Spleen (tissue), 11 donors: ENCODE data around the gene DMXL1. TPM values are rescaled to one million over a fixed set of nuclear protein-coding genes. Genes with fewer than 3 reads are reported as not detected.
A peak's percentile ranks its signal among the peaks of the same experiment; 100 is the strongest.

ENCODE experiments used
- DNase-seq: peaks from one replicate; pipeline ENCODE4 v3.0.0-alpha.2; 2020
- H3K27ac ChIP-seq, 8 donors: fragments of 200-600 bp; sonication (generic) in 7 of 8; 1 replicate in 4 of 8; 2 replicates in 4 of 8; pipeline versions ENCODE4 v1.5.0 to v1.8.0; 2016 to 2021; ENCODE audit warnings: inconsistent platforms in 4 of 8, mild to moderate bottlenecking in 4 of 8, moderate library complexity in 1 of 8
- H3K27me3 ChIP-seq, 7 donors: fragments of 200-600 bp; sonication (generic) in 6 of 7; replicated peaks in 1 of 7; 1 replicate in 4 of 7; 2 replicates in 3 of 7; pipeline versions ENCODE4 v1.5.0 to v1.8.0; 2016 to 2021; ENCODE audit warnings: inconsistent platforms in 3 of 7, mild to moderate bottlenecking in 1 of 7
- H3K36me3 ChIP-seq, 6 donors: fragments of 200-600 bp; sonication (generic) in 5 of 6; 1 replicate in 4 of 6; 2 replicates in 2 of 6; pipeline versions ENCODE4 v1.5.0 to v1.8.0; 2016 to 2021; ENCODE audit warnings: inconsistent platforms in 2 of 6
- H3K4me1 ChIP-seq, 6 donors: fragments of 200-600 bp; sonication (generic) in 5 of 6; 1 replicate in 3 of 6; 2 replicates in 3 of 6; pipeline versions ENCODE4 v1.5.0 to v1.8.0; 2016 to 2021; ENCODE audit warnings: inconsistent platforms in 3 of 6
- H3K4me3 ChIP-seq, 8 donors: fragments of 200-600 bp; sonication (generic) in 7 of 8; 1 replicate in 4 of 8; 2 replicates in 4 of 8; pipeline versions ENCODE4 v1.5.0 to v1.8.0; 2016 to 2021; ENCODE audit warnings: inconsistent platforms in 4 of 8, mild to moderate bottlenecking in 4 of 8, moderate library complexity in 2 of 8
- H3K9me3 ChIP-seq, 8 donors: fragments of 200-600 bp; sonication (generic) in 7 of 8; 1 replicate in 4 of 8; 2 replicates in 4 of 8; pipeline versions ENCODE4 v1.5.0 to v1.8.0; 2016 to 2021; ENCODE audit warnings: inconsistent platforms in 4 of 8
- CTCF ChIP-seq, 11 experiments: fragments of 200-600 bp in 7 of 11; fragments of 450-650 bp in 4 of 11; sonication (generic) in 4 of 11; IDR thresholded peaks in 8 of 11; conservative IDR thresholded peaks in 3 of 11; 1 replicate in 7 of 11; 2 replicates in 4 of 11; pipeline versions ENCODE4 v1.4.0 to v1.8.0; 2016 to 2021; ENCODE audit warnings: antibody characterized with exemption in 11 of 11, inconsistent platforms in 4 of 11, mild to moderate bottlenecking in 1 of 11
- POLR2A ChIP-seq, 3 donors: fragments of 450-650 bp; IDR thresholded peaks; one replicate each; pipeline ENCODE4 v1.5.1; 2017; ENCODE audit warnings: antibody characterized with exemption in 3 of 3, mild to moderate bottlenecking in 1 of 3
- POLR2AphosphoS5 ChIP-seq, 3 donors: sonication (generic); formaldehyde crosslinking; IDR thresholded peaks; one replicate each; pipeline ENCODE4 v1.5.1; 2017; ENCODE audit warnings: antibody characterized with exemption in 3 of 3
- WGBS, 5 donors: extraction: QIAGEN DNeasy Blood & Tissue Kit in 3 of 5; methylation state at CpG; one replicate each; pipeline versions ENCODE4 v1.1.5 to v1.1.7; 2013 to 2018; 5-methylcytosine and 5-hydroxymethylcytosine counted together
- intact Hi-C: fragments of 100-400 bp; cut with DNase I; formaldehyde crosslinking; loops from one replicate; pipeline ENCODE4 v1.15.0; 2023; ENCODE audit warnings: low total_unique reads
- polyA plus RNA-seq, 3 donors: library from polyadenylated mRNA; stranded (reverse); fragments of 200-250 nt; gene quantifications; one replicate each; pipeline ENCODE4 v1.2.1, GENCODE V29; 2013
- total RNA-seq, 7 donors: library from RNA; depleted of rRNA in 3 of 7; stranded (reverse); fragments of >200 nt in 3 of 7; fragmentation: NEBNext Ultra II Directional in 4 of 7; extraction: Animal tissue kit (Norgen Biotek cat#: 25700) in 4 of 7; gene quantifications; one replicate each; pipeline versions ENCODE4 v1.1.0 to v1.2.1, GENCODE V29; 2016 to 2021
- donor health status: healthy with polysubstance abuse.
- donor health status: DM: no; HTN: no; CAD: no; lungs with moderate emphysema.
- donor health status: DM: no; HTN: no; CAD: no.
- donor health status: Bipolar disorder and iron deficiency.
- donor health status: healthy.
- donor health status: DM: no; HTN: no; CAD: no.
- donor health status: DM: yes; HTN: yes; CAD: no.

The DMXL1 gene
- total and polyA plus RNA-seq, 10 donors, result 19.3 to 89.9 (median 72.0) TPM

DNA sequence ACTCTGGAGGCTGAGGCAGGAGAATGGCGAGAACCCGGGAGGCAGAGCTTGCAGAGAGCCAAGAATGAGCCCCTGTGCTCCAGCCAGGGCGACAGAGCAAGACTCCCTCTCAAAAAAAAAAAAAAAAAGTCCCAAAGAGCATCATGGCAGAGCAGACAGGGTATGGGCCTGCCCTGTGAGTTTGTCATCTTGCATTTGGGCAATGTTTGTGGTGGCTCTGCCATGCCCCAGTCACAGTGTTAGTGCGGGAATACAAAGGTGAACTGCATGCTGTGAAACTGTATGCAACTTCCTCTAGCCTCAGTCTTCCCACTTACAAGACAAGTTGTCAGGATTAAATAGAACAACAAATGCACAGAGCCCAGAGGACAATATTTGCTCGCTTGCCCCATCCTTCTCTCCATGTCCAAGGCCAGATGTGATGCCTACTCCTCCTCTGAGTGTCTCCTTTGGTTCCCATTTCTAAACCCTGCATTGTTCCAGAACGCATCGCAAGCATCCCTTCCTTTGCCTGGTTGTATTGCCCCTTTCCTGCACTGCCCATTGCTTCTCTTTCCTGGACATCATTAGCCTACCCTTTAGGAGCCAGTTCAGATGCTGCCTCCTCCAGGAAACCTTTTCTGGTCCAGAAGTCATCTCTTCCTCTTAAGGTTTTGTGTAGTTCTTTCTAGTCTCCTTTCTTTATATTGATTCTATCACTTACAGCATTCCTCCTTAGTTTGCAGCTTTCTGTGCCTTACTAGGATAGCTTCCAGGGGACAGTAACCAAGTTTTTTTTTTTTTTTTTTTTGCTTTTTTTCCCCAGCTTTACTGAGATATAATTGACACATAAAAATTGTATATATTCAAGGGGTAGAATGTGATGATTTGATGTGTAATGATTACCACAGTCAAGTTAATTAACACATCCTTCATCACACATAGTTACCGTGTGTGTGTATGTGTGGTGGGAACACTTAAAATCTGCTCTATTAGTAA lies 215.9 kb downstream of the DMXL1 start:
- intact Hi-C loops, result no loop called here
- no peak for TF ChIP-seq CTCF (IDR thresholded peaks at IDR 0.05 in 8 of 11, conservative IDR thresholded peaks at IDR 0.05 in 3 of 11)
- TF ChIP-seq POLR2AphosphoS5 (IDR thresholded peaks at IDR 0.05), result no peak
- no peak for TF ChIP-seq POLR2A (IDR thresholded peaks at IDR 0.05)
- Histone ChIP-seq H3K4me1 (peaks cover 62 to 100% (median 98%) of the 10 kb centered on the region in 6 donors), H3K36me3 (peaks cover 0 to 13% (median 0%) of the 10 kb centered on the region in 6 donors), H3K9me3 (no peaks in the 10 kb centered on the region), H3K4me3 (peak overlapping the region in 1 of 8 donors; percentile 26), H3K27me3 (no peaks in the 10 kb centered on the region), H3K27ac (peak overlapping the region; percentile 30 to 76 (median 69))
- WGBS, 5 donors, result 71 to 86% (median 76%) methylated on average over 8 of the region's 8 CpGs
- no peak for DNase-seq

DNA sequence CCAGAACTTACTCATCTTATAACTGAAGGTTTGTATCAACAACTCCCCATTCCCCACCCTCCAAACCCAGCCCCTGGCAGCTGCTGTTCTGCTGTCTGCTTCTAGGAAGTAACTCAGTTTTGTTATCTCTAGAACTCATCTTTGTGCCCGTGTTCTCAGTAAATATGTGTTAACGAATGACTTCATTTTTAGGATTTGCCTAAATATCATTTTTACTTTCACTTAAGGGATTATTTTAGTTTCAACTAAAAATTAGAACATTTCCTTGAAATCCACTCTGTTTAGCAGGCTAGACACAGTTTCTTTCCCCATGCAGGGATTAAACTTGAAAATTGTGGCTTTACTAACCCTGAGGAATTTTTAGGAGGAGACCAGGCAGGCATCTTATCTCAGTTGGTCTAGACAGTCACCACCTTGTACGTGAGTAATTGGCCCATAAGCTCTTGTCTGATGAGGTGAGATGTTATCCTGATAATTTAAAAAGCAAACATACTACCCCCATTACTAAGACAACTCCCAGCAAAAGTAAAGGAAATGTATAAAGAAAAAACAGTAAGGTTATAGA lies 216.7 kb downstream of the DMXL1 start:
- Histone ChIP-seq H3K27ac (peak overlapping the region; percentile 30 to 76 (median 69)), H3K36me3 (peaks cover 0 to 9% (median 0%) of the 10 kb centered on the region in 6 donors), H3K27me3 (no peaks in the 10 kb centered on the region), H3K9me3 (no peaks in the 10 kb centered on the region), H3K4me3 (peak overlapping the region in 1 of 8 donors; percentile 26), H3K4me1 (peaks cover 57 to 99% (median 96%) of the 10 kb centered on the region in 6 donors)
- DNase-seq, result no peak
- WGBS, 5 donors, result 18 to 25% (median 21%) methylated on average over 3 of the region's 3 CpGs
- intact Hi-C loops, result no loop called here
- no peak for TF ChIP-seq POLR2AphosphoS5 (IDR thresholded peaks at IDR 0.05)
- TF ChIP-seq CTCF (IDR thresholded peaks at IDR 0.05 in 8 of 11, conservative IDR thresholded peaks at IDR 0.05 in 3 of 11), result no peak
- TF ChIP-seq POLR2A (IDR thresholded peaks at IDR 0.05), result no peak

GRCh38 chr5:119288379-119289033 lies 217.6 kb downstream of the DMXL1 start:
- peak overlapping the region in 7 of 8 donors; percentile 48 to 76 (median 69) for H3K27ac ChIP-seq
- H3K4me1 ChIP-seq, result peaks cover 52 to 99% (median 92%) of the 10 kb centered on the region in 6 donors
- no peaks in the 10 kb centered on the region for H3K9me3 ChIP-seq
- H3K4me3 ChIP-seq, result no peak overlapping the region
- intact Hi-C loops, result no loop called here
- TF ChIP-seq POLR2AphosphoS5 (IDR thresholded peaks at IDR 0.05) (no peak), POLR2A (IDR thresholded peaks at IDR 0.05) (no peak), CTCF (IDR thresholded peaks at IDR 0.05 in 8 of 11, conservative IDR thresholded peaks at IDR 0.05 in 3 of 11) (no peak)
- no peak for DNase-seq
- 51 to 67% (median 58%) methylated on average over 2 of the region's 2 CpGs for WGBS, 5 donors
- no peaks in the 10 kb centered on the region for H3K27me3 ChIP-seq
- no peaks in the 10 kb centered on the region for H3K36me3 ChIP-seq
